ENCODE results near the gene DCAF5.

GRCh38 chr14:69081271-69081670 is 71.6 kb downstream of the DCAF5 start:
- TF ChIP-seq CTCF (IDR thresholded peaks at IDR 0.05) (no peak), POLR2A (IDR thresholded peaks at IDR 0.05) (no peak)
